NCI-H2029 treated with DMSO at 0.1 percent for 48 hours (cell line): ENCODE data around the gene CDK2.
"Not testable (repeated sequence)": the region's sequence is repeated elsewhere in the genome, so short reads cannot be mapped to it uniquely, and the experiment has no call there.

Experiments used
- DNase-seq: peaks from one replicate; lab custom pipeline; 2025; lab: John Stamatoyannopoulos, UW

Gene CDK2

DNA sequence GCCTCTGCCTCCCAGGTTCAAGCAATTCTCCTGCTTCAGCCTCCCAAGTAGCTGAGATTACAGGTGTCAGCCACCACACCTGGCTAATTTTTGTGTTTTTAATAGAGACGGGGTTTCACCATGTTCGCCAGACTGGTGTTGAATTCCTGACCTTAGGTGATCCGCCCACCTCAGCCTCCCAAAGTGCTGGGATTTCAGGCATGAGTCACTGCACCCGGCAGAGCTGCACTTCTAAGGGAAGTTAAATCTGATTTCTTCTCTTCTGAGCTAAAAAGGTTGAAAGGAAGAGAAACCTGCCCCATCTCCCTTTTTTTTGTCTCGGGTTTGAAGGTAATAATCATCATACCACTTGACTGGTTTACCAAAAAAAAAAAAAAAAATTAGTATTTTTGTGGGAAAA lies 15.3 kb downstream of the CDK2 start:
- DNase-seq, result not testable (repeated sequence)

DNA sequence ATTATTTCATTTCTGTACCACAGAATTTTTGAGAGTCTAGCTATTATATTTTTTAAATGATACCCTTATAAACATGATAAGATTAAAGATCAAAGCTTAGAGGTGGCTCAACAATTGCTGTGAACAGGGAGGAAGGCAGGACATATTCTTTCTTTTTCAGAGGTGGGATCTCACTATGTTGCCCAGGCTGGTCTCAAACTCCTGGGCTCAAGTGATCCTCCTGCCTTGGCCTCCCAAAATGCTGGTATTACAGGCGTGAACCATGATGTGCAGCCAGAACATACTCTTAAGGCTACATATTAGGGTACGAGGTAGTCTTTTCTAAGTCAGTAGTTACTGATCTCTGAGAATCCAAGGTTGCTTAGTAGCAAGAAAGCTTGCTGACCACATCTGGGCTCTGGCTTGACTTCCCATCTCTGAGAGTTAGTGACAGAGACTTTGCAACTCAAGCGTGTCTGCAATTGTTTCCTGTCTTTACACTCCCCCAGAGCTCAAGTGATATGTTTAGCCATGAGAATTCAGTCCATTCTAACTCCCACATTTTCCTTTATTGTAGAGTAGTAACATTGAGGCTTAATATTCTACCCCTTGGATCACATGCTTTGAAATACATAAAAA lies 15.8 kb downstream of the CDK2 start:
- DNase-seq, result no peak

- no peak for DNase-seq
Observed at GRCh38 chr12:55983232-55983842, 16.7 kb downstream of the CDK2 start.

DNA sequence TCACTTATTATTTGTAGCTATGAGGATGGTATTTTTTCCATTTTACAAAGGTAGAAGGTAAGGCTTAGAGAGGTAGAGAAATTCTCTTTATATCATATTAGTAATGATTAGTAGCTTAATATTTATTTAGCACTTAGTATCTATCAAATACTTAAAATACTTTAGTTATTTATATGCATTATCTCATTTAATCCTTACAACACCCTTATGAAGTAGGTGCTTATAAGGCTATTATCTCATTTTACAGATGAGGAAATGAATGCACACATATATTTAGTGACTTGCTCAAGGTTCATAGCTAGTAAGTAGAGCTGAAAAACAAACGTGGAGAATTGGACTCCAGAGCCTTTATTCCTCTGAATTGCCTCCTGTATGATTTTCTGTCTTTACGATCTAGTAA lies 18.2 kb downstream of the CDK2 start:
- no peak for DNase-seq

GRCh38 chr12:55985341-55985740 lies 18.7 kb downstream of the CDK2 start:
- no peak for DNase-seq

- DNase-seq, result not testable (repeated sequence)
Observed at GRCh38 chr12:55985976-55986375, 19.3 kb downstream of the CDK2 start.

DNA sequence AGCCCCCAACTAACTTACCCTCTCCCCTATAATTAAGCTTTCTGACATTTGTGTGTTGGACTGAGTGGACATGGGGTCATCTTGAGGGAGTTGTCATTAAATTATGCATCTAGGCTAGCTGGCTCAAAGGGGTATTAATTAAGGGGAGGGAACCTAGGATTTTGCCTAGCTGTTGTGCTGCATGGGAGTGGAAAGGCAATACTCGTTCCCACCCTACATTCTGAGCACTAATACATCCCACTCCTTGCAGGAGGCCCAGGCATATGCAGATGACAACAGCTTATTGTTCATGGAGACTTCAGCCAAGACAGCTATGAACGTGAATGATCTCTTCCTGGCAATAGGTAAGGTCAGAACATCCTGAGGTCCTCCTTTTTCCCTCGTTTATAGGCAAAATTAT lies 24.5 kb downstream of the CDK2 start:
- DNase-seq, result no peak

DNA sequence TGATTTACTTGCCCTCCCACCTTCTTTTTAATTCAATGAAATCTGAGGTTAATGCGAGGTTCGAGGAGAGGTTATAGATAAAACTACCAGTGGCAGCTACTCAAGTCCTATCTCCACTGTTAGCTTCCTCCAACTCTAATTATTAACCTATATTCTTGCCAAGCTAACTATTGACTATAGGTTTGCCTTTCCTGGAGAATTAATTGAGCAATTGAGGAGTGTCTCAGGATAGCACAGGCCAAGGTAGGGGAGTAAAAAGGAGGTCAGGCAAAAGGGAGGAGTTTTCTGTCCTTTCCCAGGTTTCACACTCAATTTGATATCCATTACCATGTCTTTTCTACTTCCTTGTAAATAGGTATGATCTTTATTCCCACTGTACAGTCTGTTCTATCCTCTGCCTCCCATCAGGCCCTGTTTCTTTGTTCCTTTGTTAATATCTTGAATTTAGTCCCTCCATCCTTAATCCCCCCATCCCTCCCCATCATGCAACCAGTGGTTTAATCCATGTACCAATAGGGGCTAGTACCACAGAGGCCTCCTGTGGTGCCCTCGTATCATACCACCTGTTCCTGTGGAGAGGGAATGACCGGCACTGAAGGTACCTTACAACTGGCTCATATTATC lies 26.7 kb downstream of the CDK2 start:
- no peak for DNase-seq

DNA sequence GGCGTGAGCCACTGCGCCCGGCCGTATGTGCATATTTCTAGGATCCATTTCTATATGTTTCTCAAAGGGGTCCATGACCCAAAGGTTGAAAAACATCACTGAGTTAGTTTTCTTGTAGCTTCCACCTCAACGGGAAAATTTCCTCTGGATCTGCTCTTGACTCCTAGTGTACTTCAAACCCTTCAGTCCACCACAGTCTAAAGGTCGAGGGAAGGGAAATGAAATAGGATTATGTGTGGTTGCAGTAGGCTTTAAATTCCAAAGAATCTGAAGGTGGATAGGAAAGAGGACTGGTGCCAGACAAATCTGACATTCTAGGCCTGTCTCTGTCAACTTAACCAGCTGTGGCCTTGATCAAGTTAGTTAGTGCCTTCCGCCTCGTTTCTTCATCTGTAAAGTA lies 28.7 kb downstream of the CDK2 start:
- no peak for DNase-seq

GRCh38 chr12:55996201-55996714 lies 29.6 kb downstream of the CDK2 start:
- peak; percentile 79 for DNase-seq

- DNase-seq, result peak; percentile 80
Observed at GRCh38 chr12:55996715-55997534, 30.3 kb downstream of the CDK2 start, which contains the start of gene SUOX. Gene SUOX (plus strand): TSS chr12:55997276. CDS start chr12:56002222, 4,946 bp downstream.

GRCh38 chr12:55997535-55997859 lies 30.9 kb downstream of the CDK2 start:
- no peak for DNase-seq

DNA sequence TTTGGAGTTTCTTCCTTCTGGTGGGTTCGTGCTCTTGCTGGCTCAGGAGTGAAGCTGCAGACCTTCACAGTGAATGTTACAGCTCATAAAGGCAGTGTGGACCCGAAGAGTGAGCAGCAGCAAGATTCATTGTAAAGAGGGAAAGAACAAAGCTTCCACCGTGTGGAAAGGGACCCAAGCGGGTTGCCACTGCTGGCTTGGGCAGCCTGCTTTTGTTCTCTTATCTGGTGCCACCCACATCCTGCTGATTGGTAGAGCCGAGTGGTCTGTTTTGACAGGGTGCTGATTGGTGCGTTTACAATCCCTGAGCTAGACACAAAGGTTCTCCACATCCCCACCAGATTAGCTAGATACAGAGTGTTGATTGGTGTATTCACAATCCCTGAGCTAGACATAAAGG lies 32.9 kb downstream of the CDK2 start:
- DNase-seq, result not testable (repeated sequence)

DNA sequence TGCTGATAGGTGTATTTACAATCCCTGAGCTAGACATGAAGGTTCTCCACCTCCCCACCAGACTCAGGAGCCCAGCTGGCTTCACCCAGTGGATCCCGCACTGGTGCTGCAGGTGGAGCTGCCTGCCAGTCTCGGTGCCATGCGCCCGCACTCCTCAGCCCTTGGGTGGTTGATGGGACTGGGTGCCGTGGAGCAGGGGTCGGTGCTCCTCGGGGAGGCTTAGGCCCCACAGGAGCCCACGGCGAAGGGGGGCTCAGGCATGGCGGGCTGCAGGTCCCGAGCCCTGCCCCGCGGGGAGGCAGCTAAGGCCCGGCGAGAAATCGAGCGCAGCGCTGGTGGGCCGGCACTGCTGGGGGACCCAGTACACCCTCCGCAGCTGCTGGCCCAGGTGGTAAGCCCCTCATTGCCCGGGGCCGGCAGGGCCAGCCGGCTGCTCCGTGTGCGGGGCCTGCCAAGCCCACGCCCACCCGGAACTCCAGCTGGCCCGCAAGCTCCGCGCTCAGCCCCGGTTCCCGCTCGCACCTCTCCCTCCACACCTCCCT lies 33.4 kb downstream of the CDK2 start:
- not testable (repeated sequence) for DNase-seq

DNA sequence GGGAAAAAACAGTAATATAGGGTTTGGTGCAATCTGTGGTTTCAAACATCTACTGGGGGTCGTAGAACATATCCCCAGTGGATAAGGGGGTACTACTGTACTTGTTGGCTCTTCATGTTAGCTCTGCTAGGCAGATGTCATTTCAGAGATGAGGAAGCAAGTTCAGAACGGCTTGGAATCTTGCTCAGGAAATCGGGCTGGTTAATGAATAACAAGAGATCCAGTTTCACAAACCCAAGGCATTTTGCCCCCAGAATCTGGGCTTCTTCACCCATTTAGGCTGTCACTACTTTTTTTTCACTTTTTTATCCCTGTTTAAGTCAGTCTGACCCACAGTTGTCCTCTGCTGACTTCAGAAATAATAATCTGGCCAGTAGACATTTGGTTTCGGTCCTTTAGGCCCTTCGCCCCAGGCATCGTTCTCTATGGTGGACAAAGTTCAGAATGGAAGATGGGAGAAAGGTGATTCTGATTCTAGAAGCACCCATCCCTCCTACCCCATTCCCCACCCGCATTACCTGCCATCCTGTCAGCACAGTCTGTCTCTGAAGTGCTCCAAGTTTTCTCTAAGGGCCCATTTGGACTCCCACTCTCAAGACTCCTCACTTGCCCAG lies 35.0 kb downstream of the CDK2 start:
- no peak for DNase-seq

DNA sequence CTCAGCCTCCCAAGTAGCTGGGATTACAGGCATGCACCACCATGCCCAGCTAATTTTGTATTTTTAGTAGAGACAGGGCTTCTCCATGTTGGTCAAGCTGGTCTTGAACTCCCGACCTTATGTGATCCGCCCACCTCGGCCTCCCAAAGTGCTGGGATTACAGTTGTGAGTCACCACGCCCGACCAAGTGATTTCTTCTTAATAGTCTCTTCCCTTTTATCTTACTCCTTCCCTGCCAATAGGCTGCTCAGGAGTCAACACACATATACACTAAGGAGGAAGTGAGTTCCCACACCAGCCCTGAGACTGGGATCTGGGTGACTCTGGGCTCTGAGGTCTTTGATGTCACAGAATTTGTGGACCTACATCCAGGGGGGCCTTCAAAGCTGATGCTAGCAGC lies 36.7 kb downstream of the CDK2 start:
- DNase-seq, result not testable (repeated sequence)

GRCh38 chr12:56004211-56004610 lies 37.6 kb downstream of the CDK2 start:
- DNase-seq, result no peak

GRCh38 chr12:56007564-56008559 lies 41.2 kb downstream of the CDK2 start:
- peak; percentile 36 for DNase-seq

GRCh38 chr12:56010111-56010570 lies 43.5 kb downstream of the CDK2 start:
- DNase-seq, result no peak

- DNase-seq, result no peak
Observed at GRCh38 chr12:56011509-56012090, 45.0 kb downstream of the CDK2 start.
